Right lobe of liver (tissue), 4 donors: ENCODE data around the gene RAD50.

Experiments used
- CTCF ChIP-seq, 4 donors: fragments of 200-600 bp in 3 of 4; fragments of 450-650 bp in 1 of 4; IDR thresholded peaks; one replicate each; pipeline versions ENCODE4 v1.5.1 to v1.8.0; 2016 to 2022; ENCODE audit warnings: antibody characterized with exemption in 4 of 4, mild to moderate bottlenecking in 2 of 4
- POLR2A ChIP-seq: fragments of 450-650 bp; IDR thresholded peaks from one replicate; pipeline ENCODE4 v1.6.1; 2017; ENCODE audit warnings: antibody characterized with exemption, mild to moderate bottlenecking
- donor health status: DM: no; HTN: no; CAD: no.
- donor health status: DM: no; HTN: no; CAD: no.
- donor health status: DM: no; HTN: yes; CAD: no.

GRCh38 chr5:132686193-132686592, 129.4 kb downstream of the RAD50 start:
- TF ChIP-seq CTCF (IDR thresholded peaks at IDR 0.05) (no peak), POLR2A (no peak)
